NAMALWA (cell line): Measurements from ENCODE around the gene ZFP64.

Experiments used
- DNase-seq: peaks from one replicate; pipeline ENCODE4 v3.0.0-alpha.2; 2015; ENCODE audit warnings: low spot score

ZFP64 gene

DNA sequence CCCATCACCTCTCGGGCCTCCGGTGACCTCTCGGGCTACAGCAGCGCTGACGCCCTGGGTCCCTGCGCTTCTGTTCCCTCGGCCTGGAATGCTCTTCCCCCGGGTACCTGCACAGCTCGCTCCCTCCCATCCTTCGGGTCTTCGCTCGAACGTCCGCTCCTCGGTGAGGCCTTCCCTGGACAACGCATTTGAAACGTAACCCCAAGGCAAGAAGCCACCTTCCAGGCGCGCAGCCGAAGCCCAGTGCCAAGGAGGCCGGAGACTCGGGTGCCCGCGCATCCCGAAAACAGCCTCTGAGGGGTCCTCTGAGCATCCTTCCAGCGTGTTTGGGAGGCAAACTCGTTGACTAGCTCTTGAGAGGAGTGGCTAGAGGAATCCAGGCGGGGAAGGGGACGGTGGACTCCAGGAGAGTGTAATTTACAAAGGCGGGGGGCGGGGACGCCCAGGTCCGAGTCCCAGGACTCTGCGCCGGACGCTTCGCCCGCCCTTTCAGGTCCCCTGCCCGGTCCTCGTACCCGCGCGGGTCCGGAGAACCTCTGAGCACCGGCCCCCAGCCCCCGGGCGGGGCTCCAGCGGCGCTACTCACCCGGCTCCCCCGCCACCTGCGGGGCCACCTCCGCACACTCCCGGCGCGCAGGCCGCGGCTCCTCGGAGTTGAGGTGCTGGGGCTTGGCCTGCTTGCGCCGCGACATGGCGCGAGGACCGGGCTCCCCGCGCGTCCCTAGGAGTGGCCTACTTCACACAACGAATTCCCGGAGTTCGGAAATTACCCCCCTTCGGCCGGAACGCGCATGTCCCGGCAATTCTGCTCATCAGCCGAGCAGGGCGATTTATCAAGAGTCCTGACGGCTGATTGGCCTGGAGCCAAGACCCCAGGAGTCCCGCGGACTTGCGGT, 86.8 kb downstream of the ZFP64 start:
- DNase-seq, result no peak

DNA sequence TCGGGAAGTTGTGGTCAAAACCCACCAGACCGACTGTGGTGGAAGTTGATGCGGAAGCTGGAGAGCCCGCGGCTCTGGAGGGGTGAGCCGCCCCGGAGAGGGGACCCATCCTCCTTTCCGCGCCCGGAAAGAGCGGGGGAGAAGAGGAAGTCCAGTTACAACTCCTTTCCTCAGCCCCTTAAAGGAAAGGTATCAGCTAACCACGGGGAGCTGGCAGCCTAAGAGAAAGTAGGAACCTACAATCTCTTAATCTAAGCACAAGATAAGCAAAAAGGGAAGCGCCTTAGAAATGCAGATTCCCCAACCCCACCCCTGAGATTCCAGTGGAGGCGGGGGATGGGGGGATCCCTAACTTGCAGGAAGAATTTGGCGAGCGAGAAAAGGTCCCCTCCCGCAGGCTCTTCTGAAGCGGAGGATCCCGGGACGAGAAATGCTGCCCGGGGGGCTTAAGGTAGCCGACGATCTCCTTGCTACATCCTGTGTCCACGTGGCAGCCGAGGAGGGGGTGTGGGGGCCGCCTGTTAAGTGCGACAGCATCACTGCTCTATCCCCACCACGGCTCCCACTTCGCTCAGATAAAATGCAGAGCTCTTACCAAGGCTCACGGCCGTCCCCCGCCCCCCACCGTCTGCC, 87.5 kb downstream of the ZFP64 start:
- DNase-seq, result no peak

GRCh38 chr20:52103335-52103912, 88.2 kb downstream of the ZFP64 start:
- DNase-seq, result no peak

- DNase-seq, result no peak
Measured at GRCh38 chr20:52102559-52102958, 89.0 kb downstream of the ZFP64 start.

DNA sequence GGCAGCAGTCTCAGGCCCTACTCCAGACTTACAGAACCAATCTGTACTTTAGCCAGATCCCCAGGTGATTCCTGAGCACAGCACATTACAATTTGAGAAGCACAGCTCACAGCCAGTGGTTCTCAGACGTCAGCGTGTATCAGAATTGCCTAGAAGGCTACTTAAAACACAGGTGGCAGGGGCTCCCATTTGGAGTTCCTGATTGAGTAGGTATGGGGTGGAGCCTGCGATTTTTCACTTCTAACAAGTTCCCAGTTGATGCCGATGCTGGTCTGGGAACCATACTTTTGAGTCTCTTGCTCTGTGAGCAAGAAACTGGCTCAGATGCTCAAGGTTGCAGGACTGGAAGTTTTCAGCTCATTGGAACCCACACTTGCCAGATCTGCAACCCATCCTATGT, 89.5 kb downstream of the ZFP64 start:
- no peak for DNase-seq
